Activated CD4-positive, alpha-beta T cell treated with anti-CD3 and anti-CD28 coated beads, Interleukin-2, amount 50 U/mL, for 1 hour (primary cell): ENCODE results near the gene ADCY7.

ENCODE experiments used
- DNase-seq: peaks from one replicate; pipeline ENCODE4 v3.0.0-alpha.2; 2020

Gene ADCY7

DNA sequence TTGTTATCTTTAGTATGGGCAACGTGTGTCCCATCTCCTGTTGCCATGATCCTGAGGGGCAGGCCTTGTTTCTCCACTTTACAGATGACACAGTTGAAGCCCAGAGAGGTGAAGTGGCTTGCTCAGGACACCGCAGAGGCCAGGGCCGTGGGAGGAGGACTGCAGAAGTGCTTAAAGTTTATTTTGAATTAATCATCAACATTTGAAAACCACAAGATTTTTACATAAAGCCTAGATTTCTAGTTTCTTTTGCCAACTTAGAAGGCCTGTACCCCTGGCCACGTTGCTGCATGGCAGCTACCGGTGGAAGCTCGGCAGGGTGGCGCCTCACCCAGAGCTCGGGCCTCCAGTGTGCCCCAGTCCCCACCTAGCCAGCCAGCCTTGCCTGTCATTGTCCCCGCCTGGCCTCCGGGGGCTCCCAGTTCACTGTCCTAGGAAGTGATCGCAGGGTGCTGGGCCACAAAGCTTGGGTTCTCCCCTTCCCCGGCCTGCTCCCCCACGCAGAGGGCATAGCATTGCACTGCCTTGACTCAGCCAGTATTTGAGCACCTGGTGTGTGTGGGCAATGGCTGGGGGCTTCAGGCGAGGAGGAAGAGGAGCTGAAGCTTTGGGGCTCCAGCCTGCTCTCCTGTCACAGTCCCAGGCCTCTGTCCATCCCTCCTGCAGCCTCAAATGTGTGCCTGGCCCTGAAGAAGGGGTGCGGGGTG is 14.8 kb upstream of the ADCY7 start:
- DNase-seq = no peak

DNA sequence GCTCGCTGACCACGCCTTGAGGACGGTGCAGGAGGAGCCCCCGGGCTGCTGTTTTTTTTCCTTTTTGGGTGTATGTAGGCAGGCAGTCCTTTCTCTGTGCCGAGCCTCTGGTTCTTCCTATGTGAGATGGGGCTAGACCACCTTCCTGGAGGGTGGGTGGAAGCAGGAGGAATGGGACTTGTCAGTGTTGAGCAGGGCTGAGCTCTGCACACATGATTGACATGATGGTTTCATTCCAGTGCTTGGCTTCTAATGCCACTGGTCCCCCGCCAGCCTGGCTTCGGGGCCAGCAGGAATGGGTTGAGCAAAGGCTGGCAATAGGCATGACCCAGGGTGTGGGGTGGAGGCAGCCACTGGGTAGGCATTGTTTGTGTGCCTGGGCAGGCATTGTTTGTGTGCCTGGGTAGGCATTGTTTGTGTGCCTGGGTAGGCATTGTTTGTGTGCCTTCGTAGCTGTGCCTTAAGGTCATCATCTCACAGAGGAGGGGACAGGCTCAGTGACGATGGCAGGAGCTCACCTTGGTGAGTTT is 14.2 kb upstream of the ADCY7 start:
- no peak for DNase-seq

DNA sequence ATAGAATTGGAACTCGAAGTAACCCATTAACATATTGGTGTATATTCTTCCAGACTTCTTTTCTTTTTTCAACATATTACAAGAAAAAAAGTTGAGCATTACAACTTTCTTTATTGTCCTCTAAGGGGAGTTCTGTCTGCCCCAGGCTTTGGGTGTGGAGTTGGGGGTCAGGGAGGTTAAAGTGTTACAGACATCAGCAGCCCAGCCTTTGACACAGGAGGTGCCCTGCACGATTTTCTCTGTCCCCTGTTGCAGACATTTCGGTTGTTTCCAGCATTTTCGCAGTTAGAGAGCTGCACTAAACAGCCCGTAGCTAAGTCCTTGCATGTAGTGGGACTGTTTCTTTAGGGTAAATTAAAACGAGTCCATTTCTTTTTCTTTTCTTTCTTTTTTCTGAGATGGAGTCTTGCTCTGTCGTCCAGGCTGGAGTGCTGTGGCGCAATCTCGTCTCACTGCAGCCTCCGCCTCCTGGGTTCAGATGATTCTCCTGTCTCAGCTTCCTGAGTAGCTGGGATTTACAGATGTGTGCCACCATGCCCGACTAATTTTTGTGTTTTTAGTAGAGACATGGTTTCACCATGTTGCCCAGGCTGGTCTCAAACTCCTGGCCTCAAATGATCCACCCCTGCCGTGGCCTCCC is 13.4 kb upstream of the ADCY7 start:
- DNase-seq = no peak

DNA sequence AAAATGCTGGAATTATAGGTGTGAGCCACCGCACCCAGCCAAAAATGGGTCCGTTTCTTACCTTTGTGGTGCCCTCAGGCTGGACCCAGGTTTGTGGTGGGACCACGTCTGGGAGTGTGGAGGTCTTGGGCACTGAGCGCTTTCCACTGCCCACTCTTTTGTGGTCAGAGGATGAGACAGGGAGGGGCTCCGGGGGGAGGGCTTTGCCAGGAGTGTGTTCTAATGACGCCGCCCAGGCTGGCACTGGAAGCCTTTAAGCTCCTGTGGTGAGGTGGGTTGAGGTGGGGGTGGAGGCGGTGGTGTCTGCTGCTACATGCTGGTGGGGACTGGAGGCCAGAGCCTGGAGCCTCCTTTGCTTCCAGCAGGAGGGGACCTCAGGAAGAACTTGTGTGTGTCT is 12.8 kb upstream of the ADCY7 start:
- no peak for DNase-seq

DNA sequence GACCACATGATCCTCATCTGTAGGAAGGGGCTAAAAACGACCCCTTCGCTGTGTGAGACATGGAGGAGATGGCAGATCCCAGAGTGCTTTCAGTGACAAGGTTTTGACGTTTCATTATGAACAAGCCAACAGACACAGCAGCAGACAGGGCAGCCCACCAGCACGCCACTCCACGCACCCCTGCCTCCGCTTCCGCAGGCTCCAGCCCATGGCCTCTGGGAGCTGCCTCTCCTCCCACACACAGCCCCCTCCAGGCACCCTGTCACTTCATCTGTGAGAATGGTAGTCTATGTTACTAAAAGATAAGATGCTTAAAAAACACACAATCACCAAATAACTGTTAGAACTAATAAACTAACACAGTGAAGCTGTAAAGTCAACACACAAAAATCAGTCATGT is 12.3 kb upstream of the ADCY7 start:
- no peak for DNase-seq

DNA sequence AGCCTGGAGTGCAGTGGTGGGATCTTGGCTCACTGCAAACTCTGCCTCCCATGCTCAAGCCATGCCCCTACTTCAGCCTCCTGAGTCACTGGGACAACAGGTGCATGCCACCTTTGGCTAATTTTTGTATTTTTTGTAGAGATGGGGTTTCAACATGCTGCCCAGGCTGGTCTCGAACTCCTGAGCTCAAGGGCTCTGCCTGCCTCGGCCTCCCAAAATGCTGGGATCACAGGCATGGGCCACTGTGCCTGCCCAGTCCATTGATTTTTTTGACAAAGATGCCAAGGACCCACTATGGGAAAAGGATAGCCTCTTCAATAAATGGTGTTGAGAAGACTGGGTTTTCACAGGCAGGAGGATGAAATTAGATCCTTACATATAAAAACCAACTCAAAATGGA is 10.8 kb upstream of the ADCY7 start:
- no peak for DNase-seq

DNA sequence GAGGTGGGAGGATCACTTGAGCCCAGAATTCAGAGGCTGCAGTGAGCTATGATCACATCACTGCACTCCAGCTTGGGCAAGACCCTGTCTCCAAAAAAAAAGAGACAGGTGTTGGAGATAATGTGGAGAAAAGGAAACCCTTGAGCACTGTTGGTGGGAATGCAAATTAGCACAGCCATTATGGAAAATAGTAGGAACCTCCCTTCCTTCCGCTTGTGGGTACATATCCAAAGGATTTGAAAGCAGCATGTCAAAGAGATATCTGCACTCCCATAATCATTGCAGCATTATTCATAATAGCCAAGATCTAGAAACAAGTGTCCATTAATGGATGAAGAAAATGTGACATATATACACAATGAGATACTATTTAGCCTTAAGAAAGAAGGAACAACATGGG is 9.7 kb upstream of the ADCY7 start:
- no peak for DNase-seq

DNA sequence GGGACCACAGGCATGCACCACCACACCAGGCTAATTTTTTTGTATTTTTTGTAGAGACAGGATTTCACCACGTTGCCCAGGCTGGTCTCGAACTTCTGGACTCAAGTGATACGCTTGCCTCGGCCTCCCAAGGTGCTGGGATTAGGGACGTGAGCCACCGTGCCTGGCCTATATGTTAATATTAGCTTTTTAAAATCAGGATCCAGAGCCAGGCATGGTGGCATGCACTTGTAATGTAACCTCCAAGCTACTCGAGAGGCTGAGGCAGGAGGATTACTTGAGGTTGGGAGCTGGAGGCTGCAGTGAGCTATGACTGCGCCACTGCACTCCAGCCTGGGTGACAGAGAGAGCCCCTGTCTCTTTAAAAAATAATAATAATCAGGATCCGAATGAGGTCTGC is 8.5 kb upstream of the ADCY7 start:
- no peak for DNase-seq

DNA sequence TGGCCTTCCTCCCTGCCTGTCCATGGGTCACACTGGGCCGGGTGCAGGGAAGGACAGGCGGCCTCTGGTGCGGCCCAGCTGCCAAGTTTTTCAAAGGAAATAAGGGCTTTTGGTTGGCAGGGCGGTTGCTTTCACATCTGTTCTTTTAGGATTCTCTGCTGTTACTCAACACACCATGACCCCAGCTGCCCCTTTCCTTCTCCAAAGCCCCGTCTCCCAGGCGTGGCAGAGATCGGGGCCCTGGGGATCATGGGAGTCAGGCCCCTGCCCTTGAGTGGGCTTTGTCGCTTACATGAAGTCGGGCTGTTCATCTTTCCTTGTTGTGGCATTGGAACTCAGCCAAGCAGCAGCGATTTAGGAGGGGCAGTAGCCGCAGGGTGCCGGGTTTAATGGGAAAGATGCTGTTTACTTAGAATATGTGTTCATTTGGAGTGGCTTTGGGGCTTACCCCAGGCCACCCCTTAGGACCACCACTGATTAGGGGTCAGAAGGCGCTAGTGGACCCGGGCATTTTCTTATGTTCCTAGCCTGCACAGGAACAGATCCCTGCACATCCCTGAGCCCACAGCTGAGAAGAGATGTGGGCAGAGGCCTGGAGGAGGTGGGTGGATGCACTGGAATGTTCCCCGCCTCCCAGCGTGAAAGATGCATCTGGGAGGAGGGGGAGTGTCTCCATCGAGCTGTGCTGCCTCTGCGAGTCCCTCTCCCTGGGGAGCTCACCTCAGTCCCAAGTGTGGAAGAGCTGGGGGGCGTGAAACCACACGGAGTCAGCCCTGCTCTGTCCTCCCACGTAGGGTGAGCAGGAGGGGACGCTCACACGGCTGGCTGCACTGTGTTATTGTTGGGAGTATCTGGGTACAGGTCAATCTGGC is 6.8 kb upstream of the ADCY7 start:
- DNase-seq = no peak

DNA sequence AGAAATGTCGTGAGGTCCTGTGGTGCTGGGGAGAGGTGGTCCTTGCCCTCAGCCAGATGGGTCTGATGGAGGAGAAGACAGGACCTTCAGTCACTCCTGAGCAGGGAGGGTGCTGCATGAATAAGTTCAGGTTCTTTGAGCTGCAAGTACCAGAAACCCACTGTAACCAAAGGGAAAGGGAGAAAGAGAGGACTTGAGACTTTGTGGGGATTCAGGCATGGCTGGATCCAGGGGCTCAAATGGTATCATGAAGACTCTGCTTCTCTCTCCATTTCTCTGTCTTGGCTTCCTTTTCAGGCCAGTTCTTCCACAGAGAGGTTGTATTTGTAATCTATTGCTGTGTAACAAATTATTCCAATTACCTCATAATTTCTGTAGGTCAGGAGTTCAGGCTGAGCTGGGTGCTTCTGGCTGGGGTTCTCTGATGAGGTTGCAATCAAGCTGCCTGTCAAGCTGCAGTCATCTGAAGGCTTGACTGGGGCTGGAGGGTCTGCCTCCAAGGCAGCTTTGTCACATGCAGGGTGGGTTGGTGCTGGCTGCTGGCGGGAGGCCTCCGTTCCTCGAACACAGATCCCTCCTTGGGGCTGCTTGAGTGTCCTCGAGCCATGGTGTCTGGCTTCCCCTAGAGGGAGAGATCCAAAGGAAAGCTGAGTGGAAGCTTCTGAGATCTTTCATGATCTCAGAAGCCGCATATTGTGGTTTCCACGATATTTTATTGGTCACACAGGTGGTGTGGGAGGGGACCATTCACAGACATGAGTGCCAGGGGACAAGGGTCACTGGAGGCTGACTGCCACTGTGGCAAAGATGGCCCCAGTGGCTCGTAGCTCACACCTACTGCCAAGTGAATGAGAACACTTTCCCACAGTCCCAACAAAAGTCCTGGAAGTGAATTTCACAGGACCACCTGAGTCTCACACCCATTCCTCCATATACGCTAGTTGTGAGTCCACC is 5.9 kb upstream of the ADCY7 start:
- no peak for DNase-seq

DNA sequence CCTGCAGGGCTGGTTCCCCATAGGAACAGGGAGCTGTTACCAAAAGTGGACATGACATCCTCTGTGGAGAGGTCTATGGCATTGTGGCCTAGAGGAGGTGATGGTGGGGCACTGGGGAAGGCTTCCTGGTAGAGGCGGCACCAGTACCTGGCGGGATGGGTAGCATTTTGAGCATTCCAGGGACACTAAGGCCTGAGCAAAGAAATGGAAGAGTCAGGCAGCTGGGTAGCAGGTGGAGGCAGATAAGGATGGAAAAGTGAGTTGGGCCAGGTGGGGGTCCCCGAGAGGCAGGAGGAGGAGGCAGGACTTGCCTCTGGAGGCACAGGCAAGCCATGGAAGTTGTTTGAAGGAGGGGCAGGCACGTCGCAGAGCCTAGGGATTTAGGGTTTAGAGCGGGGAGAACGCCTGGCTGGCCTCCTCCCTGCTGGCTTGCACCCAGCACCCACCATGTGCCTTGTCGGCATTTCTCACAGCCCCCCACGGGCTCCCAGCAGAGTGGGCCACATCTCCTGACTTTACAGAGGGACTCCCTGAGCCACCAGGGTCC is 5.1 kb upstream of the ADCY7 start:
- DNase-seq = no peak

DNA sequence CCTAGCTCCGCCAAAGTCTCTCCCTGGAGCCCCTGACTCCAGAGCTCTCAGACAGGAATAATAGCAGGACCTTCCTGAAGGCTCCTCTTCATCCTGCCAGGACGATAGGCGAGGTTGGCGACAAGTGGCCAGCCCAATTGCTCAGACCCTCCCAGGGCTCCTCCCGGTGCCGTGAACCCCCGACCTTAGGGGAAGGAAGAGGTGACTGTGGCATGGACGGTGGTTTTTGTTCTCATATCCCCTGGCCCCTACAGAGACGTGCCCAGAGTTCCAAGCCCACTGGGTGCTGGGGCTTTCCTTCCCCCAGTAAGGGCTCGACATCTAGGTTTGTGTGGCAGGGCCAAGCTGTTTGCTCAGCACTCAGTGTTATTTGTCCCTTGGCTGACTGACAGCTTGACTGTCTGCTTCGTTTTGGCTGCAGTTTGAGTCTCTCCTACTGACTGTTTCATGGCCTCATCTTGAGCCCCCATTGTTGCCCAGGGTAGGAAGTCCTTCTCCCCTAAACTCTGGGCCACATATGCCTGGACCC is 4.6 kb upstream of the ADCY7 start:
- no peak for DNase-seq

DNA sequence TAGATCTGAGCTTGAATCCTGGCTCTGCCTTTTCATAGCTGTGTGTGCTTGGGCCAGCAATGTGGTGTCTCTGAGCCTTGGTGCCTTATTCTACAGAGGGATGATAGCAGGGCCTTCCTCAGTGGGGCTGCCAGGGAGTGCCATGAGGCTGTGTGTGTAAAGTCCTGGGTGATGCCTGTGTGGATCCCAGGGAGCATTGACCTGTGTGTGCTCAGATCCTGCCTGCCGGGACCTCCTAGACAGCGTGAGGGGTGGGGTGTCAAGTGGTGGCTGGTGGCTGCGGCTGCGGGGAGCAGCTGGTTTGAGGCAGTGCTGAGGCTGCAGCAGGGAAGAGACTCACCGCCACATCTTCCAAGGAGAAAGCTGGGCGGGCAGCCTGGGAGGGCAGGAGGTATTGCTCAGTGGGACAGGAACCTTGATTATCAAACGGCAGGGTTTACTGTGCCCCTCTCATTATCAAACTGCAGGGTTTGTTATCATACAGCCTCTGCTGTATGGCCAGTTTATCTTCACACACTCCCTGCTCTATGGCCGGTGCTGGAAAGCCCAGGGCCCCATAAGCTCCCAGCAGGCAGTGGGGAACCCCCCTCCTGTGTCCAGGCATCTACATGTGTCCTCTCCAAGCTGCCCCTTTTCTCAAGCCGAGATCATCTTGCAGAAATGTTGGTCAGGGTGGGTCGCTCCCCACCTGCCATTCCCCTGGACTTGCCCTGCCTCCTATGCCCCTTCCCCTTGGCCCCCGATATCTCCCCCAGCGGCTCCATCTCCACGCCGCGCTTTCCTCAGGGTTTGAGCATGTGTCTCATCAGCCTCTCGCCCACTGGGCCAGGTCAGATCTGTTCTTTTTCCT is 3.1 kb upstream of the ADCY7 start:
- DNase-seq = no peak

DNA sequence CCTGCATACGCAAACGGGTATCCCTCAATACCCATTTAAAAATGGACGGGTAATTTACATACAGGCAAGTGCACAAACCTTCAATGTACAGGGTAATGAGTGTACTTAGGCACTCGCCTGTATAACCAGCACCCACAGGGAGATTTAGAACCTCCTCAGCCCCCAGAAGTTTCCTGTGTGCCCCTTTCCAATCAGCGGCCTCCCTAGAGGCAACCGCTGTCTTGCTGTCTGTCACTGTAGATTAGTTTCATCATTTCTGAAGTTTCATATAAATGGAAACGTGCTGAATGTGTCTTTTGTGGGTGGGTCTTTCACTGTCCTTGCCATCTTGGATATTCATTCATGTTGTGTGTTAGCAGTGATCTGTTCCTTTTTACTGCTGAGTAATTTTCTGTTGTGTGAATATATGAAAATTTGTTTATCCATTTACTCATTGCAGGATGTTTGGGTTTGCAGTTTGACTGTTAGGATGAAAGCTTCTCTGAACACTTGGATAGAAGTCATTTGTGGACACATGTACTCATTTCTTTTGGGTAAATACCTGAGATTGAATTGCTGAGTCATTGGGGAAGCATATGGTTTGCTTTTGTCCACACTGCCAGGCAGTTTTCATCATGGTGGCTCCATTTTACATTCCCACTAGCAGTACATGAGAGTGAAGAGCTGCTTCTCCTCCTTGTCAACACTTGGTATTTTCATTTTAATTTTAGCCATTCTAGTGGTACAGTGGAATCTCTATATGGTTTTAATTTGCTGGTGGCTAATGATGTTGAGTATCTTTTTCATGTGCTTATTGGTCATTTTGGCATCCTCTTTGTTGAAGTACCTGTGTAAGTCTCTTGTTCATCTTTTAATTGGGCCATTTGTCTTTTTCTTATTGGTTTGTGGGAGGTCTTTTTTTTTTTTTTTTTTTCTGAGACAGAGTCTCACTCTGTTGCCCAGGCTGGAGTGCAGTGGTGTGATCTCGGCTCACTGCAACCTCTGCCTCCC is 2.1 kb upstream of the ADCY7 start:
- no peak for DNase-seq

DNA sequence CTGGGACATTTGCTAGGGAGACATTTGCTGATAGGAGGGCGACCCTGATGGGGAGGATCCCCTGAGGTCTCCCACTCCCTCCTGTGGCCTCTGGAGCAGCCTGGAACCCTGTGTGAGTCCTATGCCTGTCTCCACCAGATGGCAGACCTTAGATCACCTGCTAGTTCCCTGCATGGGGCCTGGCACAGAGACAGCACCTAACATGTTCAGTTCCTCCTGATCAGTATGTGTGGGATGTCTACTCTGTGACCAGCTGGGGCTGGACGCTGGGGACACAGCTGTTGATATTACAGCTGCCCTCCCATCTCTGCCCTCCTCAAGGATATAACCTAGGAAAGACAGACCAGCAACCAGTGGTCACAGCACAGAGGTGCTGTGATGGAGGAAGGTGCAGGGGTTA is 1.1 kb upstream of the ADCY7 start:
- DNase-seq = peak; percentile 52

DNA sequence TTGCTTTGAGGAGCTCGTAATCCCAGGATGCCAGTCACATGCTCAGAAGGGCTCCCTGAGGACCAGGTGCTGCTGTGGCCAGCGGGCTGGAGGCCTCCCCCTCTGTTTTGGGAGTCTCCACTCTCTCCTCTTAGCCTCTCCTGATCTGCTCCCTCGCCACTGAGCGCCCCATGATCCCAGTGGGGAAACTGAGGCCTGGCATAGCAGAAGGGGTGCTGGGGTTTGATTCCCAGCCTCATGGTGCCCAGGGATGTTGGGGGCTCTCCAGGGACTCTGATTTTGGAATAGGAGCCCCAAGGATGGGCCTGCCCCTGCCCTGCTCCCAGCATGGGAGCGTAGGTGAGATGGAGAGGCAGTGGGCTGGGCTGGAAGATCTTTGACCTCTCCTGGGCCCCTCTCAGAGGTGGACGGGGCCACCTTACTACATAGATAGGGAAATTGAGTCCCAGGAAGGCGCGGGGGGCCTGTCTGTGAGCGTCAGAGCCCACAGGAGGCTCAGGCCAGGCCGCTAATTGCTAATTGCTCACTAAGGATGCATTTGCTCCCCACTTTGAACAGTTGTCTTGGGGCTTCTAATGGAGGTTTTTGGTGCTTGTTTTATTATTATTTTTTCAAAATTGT is 525 bp upstream of the ADCY7 start:
- no peak for DNase-seq

DNA sequence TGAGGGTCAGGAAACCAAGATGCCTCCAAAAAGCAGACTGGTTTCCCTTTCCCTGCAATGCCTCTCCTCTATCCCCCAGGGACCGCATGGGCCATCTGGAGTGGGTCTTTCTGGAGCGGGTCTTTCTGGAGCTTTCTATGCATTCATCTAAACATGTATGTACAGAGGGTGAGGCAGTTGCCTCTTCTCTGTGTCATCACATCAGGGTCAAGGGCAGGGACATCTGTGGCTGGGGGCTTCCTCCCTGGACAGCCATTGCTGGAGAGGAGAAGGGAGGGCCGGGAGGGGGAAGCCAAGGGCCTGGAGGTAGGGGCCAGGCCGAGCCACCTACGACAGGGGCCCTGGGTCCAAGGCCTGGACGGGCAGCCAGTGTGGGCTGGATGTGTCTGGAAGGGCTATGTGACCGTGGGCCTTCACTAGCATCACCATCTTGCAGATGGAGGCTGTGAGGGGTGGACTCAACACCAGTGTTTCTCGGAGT is 840 bp downstream of the ADCY7 start:
- no peak for DNase-seq

DNA sequence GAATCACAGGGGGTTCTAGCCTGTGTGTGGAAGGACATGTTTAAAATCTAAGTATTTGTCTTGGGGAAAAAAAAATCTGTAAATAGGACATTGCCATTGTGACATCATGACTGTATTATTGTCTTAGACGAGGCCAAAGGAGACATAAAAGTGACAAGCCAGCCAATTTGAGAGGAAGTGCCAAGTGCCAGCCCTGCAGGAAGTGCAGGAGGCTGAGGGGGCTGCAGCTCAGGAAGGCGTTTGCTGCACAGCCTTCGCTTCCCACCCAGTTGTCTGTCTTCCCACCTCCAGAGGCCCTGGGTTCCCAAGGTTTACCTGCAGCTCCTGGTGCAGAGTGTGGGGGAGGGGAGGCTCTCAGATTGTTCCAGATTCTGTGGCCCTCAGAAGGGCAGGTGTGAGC is 1.3 kb downstream of the ADCY7 start:
- no peak for DNase-seq

DNA sequence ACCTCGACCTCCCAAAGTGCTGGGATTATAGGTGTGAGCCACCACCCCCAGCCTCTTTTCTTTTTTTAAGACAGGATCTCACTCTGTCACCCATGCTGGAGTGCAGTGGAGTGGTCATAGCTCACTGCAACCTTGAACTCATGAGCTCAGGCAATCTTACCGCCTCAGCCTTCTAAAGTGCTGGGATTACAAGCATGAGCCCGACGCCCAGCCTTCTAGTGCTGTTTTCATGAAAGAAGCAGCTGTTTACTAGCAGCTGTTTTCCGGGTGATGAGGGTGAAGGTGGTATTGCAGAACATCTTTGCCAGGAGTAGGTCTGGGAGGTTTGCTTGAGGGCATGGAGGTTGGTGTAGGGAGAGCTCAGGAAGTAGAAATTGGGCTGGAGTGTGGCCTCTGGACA is 2.0 kb downstream of the ADCY7 start:
- no peak for DNase-seq
